ENCODE data around the gene FRMD4B.

Gene FRMD4B

DNA sequence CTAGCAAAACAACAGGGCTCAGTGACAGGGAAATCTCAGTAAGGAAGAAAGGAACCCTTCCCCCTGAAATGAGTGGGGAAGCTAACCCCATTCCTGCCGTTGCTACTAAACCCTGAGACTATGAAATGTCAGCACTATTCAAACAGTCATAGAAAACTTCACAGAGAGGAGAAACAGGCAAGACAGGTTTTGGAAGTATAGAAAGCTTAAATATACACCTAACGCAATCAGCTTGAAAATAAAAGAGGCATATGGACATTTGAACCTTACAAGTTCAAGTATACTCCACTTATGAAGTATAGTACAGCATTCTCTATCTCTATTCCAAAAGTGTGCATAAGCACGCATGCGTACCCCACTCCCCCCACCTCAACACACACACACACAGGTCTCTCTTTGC lies 17.6 kb upstream of the FRMD4B start:
- no peak for FAIRE-seq

DNA sequence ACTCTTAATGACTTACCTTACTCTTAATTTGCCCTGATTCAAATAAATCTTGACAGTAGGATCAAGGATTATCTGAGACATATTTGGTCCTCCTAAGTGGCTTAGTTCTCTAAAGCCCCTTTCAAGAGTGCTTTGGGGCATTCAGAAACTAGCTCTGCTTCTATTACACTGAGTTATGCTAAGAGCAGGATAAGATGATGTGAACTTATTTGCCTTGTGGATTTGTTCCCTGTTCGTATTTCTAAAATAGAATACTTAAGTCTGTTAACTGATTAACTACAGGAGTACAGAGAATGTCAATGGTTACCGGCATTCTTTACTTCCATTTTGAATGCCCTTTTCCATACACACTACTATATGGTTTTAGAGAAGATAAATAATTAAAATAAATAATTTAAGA lies 14.8 kb upstream of the FRMD4B start:
- no peak for FAIRE-seq

DNA sequence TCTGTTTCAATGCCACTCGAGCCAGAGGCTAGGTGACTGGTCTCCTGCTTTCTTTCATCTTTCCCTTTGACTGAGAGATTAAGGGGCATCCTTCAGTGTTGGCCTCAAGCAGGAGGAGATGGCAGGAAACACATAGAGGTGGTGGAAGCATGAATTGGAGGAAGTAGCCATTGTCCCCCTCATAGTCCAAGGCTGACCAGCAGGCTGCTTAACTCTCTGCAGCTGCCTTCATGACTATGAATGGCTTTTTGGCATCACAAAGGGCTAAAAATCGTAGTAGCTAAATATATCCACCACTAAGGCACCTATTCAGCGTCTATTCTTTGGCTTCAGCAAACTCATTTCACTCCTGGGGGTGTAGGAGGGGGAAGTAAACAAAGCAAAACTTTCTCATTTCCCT lies 7.0 kb upstream of the FRMD4B start:
- no peak for FAIRE-seq

DNA sequence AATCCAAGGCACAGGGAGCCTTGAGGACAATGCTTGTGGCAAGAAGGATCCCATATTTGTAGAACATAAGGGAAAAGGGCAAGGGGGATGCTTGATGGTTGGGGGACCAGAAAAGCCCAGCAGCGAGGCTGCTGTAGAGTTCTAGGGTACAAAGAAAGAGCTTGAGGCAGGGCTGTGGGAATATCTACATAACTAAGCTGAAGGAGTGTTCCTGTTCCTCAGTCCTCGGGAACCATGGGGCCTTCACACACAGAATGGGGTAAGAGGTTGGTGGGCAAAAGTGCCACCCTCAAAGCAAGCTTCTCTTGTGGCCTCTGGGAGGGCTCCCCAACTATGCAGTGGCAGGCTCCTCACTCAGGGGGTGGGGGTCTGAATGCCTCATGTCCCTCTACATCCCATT lies 6.5 kb upstream of the FRMD4B start:
- FAIRE-seq = no peak

DNA sequence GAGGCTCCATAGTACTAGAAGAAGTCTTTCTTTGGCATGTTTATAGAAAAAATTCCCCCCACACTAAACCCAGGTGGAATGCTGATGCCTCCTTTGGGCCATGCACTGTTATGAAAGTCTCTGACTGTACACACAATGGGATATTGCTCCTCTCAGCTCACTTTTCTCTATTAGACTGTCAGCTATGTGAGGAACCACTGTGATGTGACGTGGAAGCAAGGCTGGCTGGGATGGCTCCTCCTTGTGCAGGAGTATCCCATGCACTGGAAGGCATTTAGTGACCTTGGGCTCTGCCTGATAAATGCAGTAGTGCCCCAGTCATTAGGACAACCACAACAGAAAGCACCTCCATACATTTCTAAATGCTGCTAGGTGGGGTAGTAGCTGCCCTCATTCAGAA lies 5.7 kb upstream of the FRMD4B start:
- FAIRE-seq = no peak

DNA sequence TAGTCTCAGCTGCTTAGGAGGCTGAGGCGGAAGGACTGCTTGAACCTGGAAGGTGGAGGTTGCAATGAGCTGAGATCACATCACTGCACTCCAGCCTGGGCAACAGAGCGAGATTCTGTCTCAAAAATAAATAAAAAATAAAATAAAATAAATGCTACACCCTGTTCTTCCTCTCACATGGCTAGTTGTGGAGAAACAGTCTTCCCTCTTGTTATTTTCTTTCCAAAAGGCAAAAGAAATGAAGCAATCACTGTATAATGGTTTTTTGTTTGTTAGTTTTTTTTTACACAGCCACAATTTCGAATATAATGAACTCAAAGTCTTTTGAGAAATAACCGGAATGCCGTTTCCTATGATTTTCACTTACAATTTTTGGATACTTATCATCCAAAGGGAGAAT lies 4.9 kb upstream of the FRMD4B start:
- FAIRE-seq = no peak

DNA sequence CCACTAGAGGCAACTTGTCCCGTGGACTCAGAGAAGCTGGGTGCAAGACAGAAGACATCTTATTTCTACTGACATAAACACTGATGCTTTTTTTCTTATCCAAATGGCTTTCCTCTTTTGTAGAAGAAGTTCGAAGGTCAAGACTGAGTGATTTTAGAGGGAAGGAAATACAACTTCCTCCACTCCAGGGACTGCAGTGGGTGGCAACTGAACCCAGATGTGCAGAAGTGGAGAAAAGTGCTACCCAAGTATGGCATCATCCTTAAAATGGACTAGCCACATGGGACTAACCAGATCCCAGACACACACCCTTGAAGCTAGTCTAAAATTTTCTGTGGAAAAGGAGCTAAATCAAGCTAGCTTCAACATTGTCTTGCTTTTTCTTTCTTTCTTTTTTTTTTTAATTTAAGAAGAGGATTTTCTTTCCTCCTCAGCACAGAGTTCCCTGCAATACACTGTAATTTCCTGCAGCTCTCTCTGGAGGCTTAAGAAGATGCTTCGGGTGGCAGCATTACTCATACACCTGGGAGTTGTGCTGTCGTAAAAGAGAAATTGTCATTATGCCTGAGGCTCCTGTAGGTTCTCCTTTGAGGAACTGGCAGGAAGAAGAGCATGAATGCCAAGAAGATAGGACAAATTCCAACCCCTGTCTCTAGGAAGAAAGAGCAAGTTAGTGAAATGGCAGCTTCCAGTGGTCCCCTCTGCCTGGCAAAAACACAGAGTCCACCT lies 3.8 kb upstream of the FRMD4B start:
- no peak for FAIRE-seq

DNA sequence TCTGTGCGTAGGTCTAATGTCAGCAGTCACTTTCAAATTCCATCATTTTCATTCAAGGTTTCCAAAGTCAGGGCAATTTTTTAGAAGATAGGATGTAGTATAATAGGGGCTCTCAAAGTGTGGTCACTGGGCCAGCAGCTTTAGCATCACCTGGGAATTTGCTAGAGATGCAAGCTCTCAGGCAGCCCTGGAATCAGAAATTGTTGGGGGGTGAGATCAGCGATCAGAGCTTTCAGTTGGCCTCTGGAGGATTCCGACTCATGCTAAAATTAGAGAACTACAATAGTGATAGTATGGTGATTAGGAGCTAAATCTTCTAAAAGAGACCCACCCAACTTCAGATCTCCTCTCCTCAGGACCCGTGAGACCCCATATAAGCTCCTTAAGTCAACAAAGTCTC lies 2.4 kb upstream of the FRMD4B start:
- no peak for FAIRE-seq

DNA sequence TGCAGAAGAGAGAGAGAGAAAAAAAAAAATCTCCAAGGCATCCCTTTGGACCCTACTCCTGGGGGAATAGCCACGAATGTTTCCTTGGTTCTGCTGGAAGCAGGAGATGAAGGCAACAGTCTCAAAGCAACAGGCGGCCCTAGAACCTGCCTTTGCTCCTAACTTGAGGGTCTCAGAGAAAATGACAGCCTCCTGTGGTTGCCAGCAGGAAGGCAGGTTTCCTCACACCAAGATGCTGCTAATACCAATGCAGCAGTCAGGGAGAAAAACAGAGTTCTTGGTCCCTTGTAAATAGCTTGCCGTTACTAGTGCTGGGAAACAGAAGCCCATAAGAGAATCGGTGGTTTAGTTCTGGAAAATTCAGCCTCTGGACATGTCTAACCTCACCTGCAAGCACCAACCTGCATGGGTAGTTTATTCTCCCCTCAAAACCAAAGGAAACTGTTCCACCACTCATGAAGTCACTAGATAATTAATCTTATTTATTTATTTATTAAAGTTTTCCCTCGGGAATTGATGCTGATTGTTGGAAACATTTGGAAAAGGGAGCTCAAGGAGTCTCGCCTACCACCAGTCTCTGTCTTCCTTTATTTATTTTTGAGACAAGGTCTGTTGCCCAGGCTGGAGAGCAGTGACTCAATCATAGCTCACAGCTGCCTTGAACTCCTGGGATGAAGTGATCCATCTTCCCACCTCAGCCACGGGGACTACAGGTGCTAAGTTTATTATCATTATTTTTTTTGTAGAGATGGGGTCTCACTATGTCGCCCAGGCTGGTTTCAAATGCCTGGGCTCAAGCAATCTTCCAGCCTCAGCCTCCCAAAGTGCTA lies 883 bp upstream of the FRMD4B start:
- FAIRE-seq = no peak

DNA sequence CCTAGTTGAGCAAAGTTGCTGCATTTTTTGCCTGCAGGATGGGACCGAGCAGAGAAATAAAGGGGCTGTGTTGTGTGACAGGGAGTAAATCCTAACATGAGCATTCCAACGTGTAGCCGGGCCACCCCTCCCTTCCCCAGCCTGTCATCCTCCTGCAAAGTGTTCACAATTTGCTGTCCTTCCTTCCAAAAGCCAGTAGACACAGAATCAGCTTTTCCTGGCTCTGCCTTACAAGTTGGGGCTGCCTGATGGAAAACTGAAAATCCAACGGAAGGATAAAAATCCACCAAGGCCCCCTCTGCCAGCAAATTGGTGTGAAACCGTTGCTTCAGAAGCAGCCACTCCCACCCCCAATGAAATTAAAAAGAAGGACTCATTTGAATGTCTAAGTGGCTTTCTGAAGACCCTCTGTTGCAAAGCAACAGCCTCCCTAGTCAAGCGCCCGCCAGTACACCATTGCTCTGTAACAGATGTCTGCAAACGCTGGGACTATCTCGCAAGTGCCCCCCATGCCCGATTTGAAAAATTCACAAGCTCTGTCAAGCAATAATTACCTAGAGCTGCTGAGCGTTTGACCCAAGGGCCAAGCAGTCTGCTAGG lies 665 bp downstream of the FRMD4B start:
- no peak for FAIRE-seq

DNA sequence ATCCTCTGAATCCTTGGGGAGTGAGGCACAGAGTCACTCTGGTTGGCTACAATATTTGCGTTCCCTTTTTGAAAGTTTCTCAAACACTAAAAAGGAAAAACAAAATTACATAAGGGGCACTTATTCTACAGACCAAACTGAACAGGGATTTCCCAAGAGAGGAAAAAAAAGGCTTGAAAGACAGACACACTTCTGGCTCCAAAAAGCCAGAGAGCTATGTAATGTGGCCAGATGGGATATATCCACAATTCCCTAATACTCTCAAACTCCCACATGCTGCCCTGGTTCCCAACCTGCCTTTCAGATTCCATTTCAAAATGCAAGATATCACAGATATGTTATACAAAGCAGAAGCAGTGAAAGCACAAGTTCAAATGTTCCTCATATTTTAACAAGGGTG lies 1.6 kb downstream of the FRMD4B start:
- FAIRE-seq = no peak

DNA sequence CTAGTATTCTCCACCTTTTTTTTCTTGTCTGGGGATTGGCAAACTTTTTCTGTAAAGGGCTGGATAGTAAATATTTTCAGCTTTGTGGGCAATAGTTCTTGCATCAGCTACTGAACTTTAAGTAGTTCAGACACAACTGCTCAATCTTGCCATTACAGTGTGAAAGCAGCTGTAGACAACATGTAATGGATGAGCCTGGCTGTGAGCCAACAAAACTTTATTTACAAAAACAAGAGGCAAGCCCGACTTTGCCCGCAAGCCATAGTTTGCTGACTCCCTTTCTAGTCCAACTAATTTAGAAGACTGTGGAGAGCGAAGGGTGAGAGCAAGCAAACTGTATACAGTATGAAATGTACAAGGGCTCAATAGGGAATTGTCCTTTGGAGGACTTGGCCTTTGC lies 6.2 kb downstream of the FRMD4B start:
- no peak for FAIRE-seq

DNA sequence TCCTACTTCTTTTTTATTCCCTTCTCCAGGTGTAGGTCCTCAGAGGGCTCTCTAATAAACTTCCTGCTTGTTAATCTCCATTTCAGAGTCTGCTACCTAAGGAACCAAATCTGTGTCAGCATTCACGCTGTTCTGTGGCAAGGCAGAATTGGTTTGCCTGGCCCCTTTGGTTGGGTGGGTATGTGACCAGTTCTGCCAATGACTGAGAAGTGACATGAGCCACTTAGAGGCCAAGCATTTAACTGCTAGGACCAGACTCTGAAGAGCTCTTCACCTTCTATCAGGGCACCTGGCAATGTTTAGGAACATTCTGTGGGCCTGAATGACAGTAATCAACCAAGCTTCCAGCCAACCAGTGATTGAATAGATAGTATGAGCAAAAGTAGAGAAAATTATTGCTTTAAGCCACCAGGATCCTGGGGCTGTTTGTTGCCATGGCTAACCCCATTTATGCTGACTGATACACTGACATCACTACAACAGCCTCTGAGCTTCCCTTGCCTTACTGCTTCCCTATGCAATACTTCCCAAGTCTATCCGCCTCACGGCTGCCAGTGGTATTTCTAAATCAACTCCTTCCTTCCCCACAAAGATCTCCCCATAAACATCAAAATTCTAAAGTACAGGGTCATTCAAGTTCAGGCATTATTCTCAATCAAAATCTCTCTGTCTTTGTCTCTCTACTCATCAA lies 7.6 kb downstream of the FRMD4B start:
- no peak for FAIRE-seq

DNA sequence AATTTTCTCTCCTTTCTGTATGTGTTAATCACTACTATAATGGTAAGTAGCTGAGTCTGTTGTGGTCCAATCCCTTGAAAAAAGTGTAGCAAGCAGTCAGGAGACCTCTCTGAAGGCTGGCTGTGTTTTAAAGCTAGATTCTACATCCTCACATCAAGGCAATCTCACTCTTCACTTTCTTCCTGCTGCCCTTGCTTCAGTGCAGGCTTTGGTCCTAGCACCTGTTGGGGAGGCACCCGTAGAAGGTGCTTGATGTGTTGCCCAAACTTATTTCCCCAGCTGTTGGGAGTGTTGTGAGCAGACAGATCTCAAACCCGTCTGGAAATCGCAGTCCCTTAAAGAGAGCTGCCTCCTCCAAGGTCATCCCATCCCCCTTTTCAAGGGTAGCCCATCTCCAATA lies 8.6 kb downstream of the FRMD4B start:
- FAIRE-seq = no peak

DNA sequence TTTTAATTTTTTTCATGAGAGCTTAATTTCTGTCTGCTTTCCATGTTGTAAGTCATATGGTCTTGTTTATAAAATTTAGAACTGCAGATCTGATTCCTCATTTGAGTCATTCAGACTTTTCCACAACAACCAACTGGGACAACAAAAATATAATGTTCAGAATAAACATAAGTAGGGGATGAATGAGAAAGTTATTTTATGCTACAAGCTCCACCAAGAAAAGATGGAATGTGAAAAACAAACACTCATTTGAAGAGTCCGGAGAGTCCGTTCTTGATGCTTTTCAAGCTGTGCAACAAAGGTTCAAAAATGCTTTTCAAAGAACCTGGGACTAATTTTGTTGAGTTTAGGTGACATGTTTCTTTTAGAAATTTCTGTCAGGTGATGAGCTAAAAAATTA lies 9.2 kb downstream of the FRMD4B start:
- FAIRE-seq = no peak

DNA sequence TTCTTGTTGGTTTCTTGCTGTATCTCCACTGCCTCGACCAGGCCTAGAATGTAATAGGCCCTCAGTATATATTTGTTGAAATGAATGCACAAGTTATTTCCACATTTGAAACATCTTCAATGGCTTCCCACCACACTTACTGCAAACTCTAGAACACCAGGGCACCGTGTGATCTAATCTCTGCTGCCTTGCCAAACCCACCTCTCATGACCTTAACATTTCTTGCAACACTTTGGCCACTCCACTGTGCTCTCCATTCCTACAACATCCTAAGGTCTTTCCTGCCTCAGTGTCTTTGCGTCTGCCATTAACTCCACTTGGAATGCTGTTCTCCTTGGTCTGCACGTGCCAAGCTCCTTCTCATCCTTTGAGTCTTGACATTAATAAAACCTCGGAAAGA lies 14.1 kb downstream of the FRMD4B start:
- FAIRE-seq = no peak

DNA sequence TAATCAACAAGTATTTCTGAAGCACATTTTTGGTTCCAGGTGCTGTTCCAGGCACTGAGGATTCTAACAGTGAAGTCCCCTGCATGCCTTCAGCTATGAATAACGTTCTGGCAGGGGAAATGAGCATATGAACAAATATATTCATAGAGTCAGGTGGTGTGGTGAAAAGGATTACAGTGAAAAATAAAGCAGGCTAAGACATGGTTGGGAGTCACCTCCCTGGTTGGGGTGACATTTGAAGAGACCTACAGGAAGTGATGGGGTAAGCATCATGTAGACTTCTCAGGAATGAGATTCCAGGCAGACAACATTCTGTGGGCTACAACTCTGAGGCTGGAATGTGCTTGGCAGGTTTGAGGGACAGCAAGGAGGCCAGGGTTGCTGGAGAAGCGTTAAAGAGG lies 15.0 kb downstream of the FRMD4B start:
- no peak for FAIRE-seq

DNA sequence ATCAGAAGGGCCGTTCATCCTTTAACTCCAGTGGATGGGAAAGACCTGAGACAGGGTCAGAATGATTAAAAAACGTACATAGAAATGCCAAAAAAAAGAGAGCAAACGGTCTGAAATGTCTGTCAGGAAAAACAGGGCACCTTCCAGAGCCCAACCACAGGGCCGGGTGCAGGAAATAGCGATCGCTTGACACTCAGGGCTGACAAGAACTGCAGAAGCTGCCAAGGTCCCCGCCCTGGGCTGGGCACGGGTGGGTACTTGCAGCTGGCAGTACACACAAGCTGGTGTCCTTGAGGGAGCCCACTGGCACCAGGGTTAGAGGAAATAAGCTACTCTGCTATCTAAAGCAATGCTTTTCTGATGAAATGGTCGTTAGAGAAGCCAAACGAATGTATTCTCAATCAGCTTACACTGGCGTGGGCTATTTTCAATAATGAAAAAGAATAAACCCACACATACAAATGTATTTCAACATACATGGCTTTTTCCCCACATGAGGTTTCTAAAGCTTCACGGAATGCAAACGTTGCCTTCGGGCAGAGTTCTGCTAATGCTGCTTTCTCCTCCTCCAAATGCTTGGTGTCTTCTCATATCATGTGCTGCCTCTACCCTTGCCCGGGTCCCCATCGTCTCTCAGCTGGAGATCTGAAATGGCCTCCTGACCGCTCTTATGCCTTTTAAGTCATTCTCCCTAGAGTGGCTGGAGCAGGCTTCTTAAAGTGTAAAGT lies 15.6 kb downstream of the FRMD4B start:
- no peak for FAIRE-seq

DNA sequence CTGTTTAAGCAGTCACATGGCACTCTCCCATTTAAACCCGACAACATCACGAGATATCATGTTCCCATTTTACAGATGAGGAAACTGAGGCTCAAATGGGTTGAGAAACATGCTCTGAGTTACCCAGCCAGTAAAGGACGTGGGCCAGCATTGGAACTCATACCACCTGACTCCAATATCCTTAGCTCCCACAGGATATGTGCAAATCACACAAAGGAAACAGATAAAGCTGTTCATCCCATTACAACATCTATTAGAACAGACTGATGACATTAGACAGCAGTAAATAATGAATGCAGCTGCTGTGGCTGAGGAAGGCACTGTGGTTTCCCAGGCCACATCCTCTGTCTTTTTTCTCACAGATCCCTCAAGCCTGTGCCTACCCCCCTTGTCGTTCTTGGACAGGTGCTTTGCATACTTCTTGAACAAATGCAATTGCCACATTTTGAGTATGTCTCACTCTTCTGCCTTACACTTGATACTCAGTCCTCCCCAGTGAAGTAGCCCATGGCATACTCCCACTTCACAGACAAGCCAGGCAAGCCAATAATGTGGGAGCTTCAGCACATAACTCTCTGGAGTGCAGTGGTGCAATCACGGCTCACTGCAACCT lies 17.7 kb downstream of the FRMD4B start:
- FAIRE-seq = no peak

DNA sequence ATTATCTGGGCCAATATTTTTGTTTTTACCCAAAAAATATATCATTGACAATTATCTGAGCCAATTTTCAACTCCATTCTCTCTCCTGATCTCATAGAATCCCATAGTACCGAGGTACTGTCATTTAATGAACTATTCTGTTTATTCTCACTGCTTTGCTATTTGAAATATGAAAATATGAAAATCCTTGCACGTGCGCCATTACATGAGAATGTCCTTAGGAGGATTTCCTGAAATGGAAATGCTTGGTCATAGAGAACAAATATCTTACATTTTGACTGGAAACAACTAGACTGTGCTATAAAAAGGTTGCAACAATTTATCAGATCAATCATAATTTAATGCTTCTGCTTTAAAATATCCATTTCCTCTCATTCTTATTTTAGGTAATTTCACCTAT lies 18.3 kb downstream of the FRMD4B start:
- FAIRE-seq = no peak

DNA sequence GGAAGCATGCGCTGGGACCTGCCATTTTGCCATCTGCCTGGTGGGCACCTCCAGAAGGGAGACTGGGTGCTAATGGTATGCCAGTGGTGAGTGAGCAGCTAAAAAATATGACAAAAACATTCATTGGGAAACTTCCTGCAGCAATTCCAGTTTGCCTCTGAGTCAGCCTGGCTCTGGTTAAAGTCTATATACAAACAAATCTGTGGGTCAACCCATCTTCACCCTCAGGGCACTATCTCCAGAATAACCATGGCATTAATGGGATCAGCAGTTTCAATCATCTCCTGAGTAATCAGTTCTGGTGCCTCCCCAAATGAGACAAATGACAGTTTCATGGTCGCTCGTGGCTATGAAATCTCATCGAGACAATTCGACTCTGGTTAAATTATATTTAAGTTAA lies 21.5 kb downstream of the FRMD4B start:
- FAIRE-seq = no peak

DNA sequence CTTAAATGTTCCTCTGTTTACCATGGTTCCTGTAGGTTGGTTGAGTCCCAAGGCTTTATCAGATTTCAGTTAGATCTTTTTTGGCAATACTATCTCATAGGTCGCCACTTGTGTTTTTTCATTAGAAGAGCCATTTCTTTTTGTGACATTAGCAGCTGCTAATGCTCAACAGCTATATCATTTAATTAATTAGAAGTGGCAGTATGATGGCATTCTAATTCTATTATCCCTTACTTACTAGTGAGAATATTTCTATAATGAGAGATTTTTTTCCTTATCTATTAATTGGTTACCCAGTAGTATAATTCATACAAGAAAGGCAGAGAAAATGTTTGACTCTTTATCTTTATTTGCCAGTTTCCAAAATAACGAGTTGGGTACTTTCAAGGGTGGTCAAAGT lies 25.2 kb downstream of the FRMD4B start:
- no peak for FAIRE-seq

DNA sequence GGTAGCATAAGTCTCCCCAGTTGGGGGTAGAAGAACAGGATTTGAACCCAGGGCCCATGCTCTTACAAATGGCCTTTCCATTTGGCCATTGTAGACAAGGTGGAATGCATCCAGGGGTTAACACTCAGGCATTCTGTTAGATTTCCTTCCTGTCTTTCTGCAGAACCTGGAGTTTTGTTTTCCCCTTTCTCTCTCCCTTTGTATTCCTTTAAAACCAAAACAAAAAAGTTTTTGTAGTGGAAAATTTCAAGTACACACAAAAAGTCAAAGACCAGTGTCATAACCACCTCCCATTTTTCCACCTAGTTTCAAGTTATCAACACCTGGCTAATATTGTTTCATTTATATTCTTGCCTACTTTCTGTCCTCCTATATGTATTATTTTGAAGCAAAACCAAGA lies 26.0 kb downstream of the FRMD4B start:
- no peak for FAIRE-seq

Measured in islet of Langerhans (tissue), 1 donor.